Caco-2 (cell line): ENCODE measurements around the gene ST8SIA4. TPM values are rescaled to one million over a fixed set of nuclear protein-coding genes. Genes with fewer than 3 reads are reported as not detected.

Experiments used
- BruUV-seq: library from RNA; stranded (reverse); fragments of 400-500 nt; replicated peaks from 2 replicates; lab custom pipeline; 2021; lab: Mats Ljungman, UMichigan
- CTCF ChIA-PET: fragments of 300-600 bp; sonication (Branson Sonifier 250); formaldehyde crosslinking; loops from one replicate; lab custom pipeline; 2022; ENCODE audit warnings: antibody characterized with exemption; lab: Charles Lee
- POLR2A ChIA-PET: fragments of 300-600 bp; sonication (Branson Sonifier 250); formaldehyde crosslinking; loops from one replicate; lab custom pipeline; 2022; ENCODE audit warnings: antibody characterized with exemption; lab: Charles Lee
- DNase-seq, 2 experiments: peaks; one replicate each; pipeline versions ENCODE4 v3.0.0 to v3.0.0-alpha.2; 2020 to 2022
- H3K27me3 ChIP-seq: replicated peaks from 2 replicates; pipeline ENCODE4 v1.6.0; 2011; ENCODE audit warnings: low read length; ENCODE audit not compliant: control insufficient read depth, insufficient read depth
- H3K36me3 ChIP-seq: 2 replicates; pipeline ENCODE4 v1.5.1; 2011; ENCODE audit warnings: low read length; ENCODE audit not compliant: control insufficient read depth, insufficient read depth
- H3K4me1 ChIP-seq: fragments of 250-450 bp; sonication (Bioruptor Pico); 2 replicates; pipeline ENCODE4 v1.5.1; 2020; ENCODE audit warnings: mild to moderate bottlenecking
- H3K4me3 ChIP-seq: 2 replicates; pipeline ENCODE4 v1.5.1; 2011; ENCODE audit warnings: low read depth, mild to moderate bottlenecking, control low read depth, low read length
- H3K9me3 ChIP-seq: fragments of 250-450 bp; sonication (Bioruptor Pico); 2 replicates; pipeline ENCODE4 v1.5.1; 2020; ENCODE audit warnings: mild to moderate bottlenecking, moderate library complexity
- H3K27ac Mint-ChIP-seq: one replicate; pipeline ENCODE4 v1.8.0; 2022; ENCODE audit warnings: mixed read lengths; ENCODE audit not compliant: unreplicated experiment
- H3K27me3 Mint-ChIP-seq: one replicate; pipeline ENCODE4 v1.8.0; 2022; ENCODE audit warnings: mixed read lengths; ENCODE audit not compliant: insufficient read depth, unreplicated experiment
- H3K36me3 Mint-ChIP-seq: one replicate; pipeline ENCODE4 v1.8.0; 2022; ENCODE audit warnings: mild to moderate bottlenecking, mixed read lengths; ENCODE audit not compliant: insufficient read depth, unreplicated experiment
- H3K4me1 Mint-ChIP-seq: one replicate; pipeline ENCODE4 v1.8.0; 2022; ENCODE audit warnings: low read depth, mixed read lengths; ENCODE audit not compliant: unreplicated experiment
- H3K4me3 Mint-ChIP-seq: one replicate; pipeline ENCODE4 v1.8.0; 2022; ENCODE audit warnings: mild to moderate bottlenecking, moderate library complexity, mixed read lengths; ENCODE audit not compliant: unreplicated experiment
- H3K9me3 Mint-ChIP-seq: one replicate; pipeline ENCODE4 v1.8.0; 2022; ENCODE audit warnings: mixed read lengths; ENCODE audit not compliant: unreplicated experiment
- CTCF ChIP-seq, 2 experiments: fragments of 200-600 bp in 1 of 2; IDR thresholded peaks; 1 replicate in 1 of 2; 2 replicates in 1 of 2; pipeline versions ENCODE4 v1.5.1 to v1.8.0; 2011 to 2022; ENCODE audit warnings: antibody characterized with exemption in 1 of 2, control low read depth in 1 of 2, inconsistent platforms in 1 of 2, low read depth in 1 of 2, low read length in 1 of 2, mild to moderate bottlenecking in 1 of 2, moderate library complexity in 1 of 2; ENCODE audit not compliant: insufficient read depth in 1 of 2, severe bottlenecking in 1 of 2, unreplicated experiment in 1 of 2
- intact Hi-C: fragments of 100-400 bp; cut with micrococcal nuclease; formaldehyde crosslinking; loops from one replicate; pipeline ENCODE4 v1.10.0; 2022; ENCODE audit not compliant: unreplicated experiment
- total RNA-seq: library from RNA; stranded (reverse); gene quantifications from 2 replicates; pipeline ENCODE4 v1.2.3, GENCODE V29; 2022

Gene ST8SIA4
- total RNA-seq, 1 experiment from 2014 or later, result 0.61 TPM

- TF ChIP-seq CTCF (IDR thresholded peaks at IDR 0.05; ENCODE audit: insufficient read depth in 1 of 2, low read depth in 1 of 2, low read length in 1 of 2, severe bottlenecking in 1 of 2, unreplicated experiment in 1 of 2), result no peak
- H3K4me3 ChIP-seq, result no peak overlapping the region
- no peaks in the 10 kb centered on the region for H3K9me3 ChIP-seq
- no peaks in the 10 kb centered on the region for H3K36me3 ChIP-seq
- POLR2A ChIA-PET, result no interaction called here
- DNase-seq, result no peak
- Mint-ChIP-seq H3K4me3 (no peak overlapping the region), H3K36me3 (no peaks in the 10 kb centered on the region), H3K27me3 (no peaks in the 10 kb centered on the region), H3K4me1 (peaks cover 5% of the 10 kb centered on the region), H3K27ac (no peak overlapping the region), H3K9me3 (no peaks in the 10 kb centered on the region)
- H3K27me3 ChIP-seq, result no peaks in the 10 kb centered on the region
- BruUV-seq, result no TSS peak
- peaks cover 4% of the 10 kb centered on the region; the same call in 1 of the 2 replicates for H3K4me1 ChIP-seq
- CTCF ChIA-PET, result no interaction called here
- intact Hi-C loops, result no loop called here
These were observed 42.7 kb downstream of the ST8SIA4 start for GRCh38 chr5:100860407-100860806.

GRCh38 chr5:100858987-100859545 lies 44.0 kb downstream of the ST8SIA4 start:
- TF ChIP-seq CTCF (IDR thresholded peaks at IDR 0.05; ENCODE audit: insufficient read depth in 1 of 2, low read depth in 1 of 2, low read length in 1 of 2, severe bottlenecking in 1 of 2, unreplicated experiment in 1 of 2), result no peak
- ChIA-PET POLR2A (no interaction called here), CTCF (no interaction called here)
- no peak overlapping the region for H3K27ac Mint-ChIP-seq
- H3K4me1 Mint-ChIP-seq, result no peaks in the 10 kb centered on the region
- H3K36me3 ChIP-seq, result no peaks in the 10 kb centered on the region
- H3K9me3 ChIP-seq, result no peaks in the 10 kb centered on the region
- no peaks in the 10 kb centered on the region for H3K4me1 ChIP-seq
- no peaks in the 10 kb centered on the region for H3K9me3 Mint-ChIP-seq
- H3K27me3 ChIP-seq, result no peaks in the 10 kb centered on the region
- H3K36me3 Mint-ChIP-seq, result no peaks in the 10 kb centered on the region
- no peaks in the 10 kb centered on the region for H3K27me3 Mint-ChIP-seq
- no TSS peak for BruUV-seq
- no peak for DNase-seq
- H3K4me3 Mint-ChIP-seq, result no peak overlapping the region
- H3K4me3 ChIP-seq, result no peak overlapping the region
- intact Hi-C loops, result loop anchor here (5.0 kb wide), 1 partner anchor 37 kb away; no protein-coding TSS in a partner anchor

DNA sequence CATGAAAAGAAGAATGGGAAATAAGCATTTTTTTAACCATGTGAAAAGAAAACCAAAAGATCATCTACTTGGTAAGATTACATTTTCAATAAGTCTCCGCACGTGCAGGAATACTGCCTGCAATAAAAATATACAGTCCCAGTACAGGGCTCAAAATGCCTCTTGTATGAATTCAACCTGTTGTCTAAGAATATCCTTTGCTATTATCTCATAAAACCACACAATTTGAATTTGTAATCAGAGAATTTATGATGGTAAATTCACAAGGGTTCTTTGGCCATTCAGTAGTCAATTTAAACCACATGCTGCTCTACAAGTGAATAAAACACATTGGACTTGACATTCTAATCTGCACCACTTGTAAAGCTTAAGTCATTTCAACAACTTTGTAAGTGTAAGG lies 46.6 kb downstream of the ST8SIA4 start:
- no peaks in the 10 kb centered on the region for H3K4me1 ChIP-seq
- H3K9me3 Mint-ChIP-seq, result no peaks in the 10 kb centered on the region
- POLR2A ChIA-PET, result no interaction called here
- DNase-seq, result no peak
- H3K27ac Mint-ChIP-seq, result no peak overlapping the region
- H3K27me3 ChIP-seq, result no peaks in the 10 kb centered on the region
- BruUV-seq, result no TSS peak
- H3K4me3 Mint-ChIP-seq, result no peak overlapping the region
- TF ChIP-seq CTCF (IDR thresholded peaks at IDR 0.05; ENCODE audit: insufficient read depth in 1 of 2, low read depth in 1 of 2, low read length in 1 of 2, severe bottlenecking in 1 of 2, unreplicated experiment in 1 of 2), result no peak
- CTCF ChIA-PET, result no interaction called here
- no peaks in the 10 kb centered on the region for H3K36me3 Mint-ChIP-seq
- H3K27me3 Mint-ChIP-seq, result no peaks in the 10 kb centered on the region
- no peaks in the 10 kb centered on the region for H3K9me3 ChIP-seq
- no peak overlapping the region for H3K4me3 ChIP-seq
- no peaks in the 10 kb centered on the region for H3K36me3 ChIP-seq
- intact Hi-C loops, result loop anchor here (5.0 kb wide), 1 partner anchor 34 kb away; no protein-coding TSS in a partner anchor
- H3K4me1 Mint-ChIP-seq, result no peaks in the 10 kb centered on the region
